22Rv1 (cell line): ENCODE measurements around the gene TRIM26.
"Not testable (repeated sequence)": the region's sequence is repeated elsewhere in the genome, so short reads cannot be mapped to it uniquely, and the experiment has no call there.

Source experiments
- H3K27ac ChIP-seq: fragments of 450-650 bp; 2 replicates; pipeline ENCODE4 v1.5.1; 2017
- CTCF ChIP-seq: fragments of 450-650 bp; IDR thresholded peaks from 2 replicates; pipeline ENCODE4 v1.5.1; 2017; ENCODE audit warnings: mild to moderate bottlenecking
- ZFX ChIP-seq: fragments of 450-650 bp; IDR thresholded peaks from 2 replicates; pipeline ENCODE4 v1.6.1; 2017; ENCODE audit warnings: antibody characterized with exemption, borderline replicate concordance

Gene TRIM26

GRCh38 chr6:30168741-30169140 lies 44.5 kb downstream of the TRIM26 start:
- TF ChIP-seq ZFX, result no peak
- no peak for TF ChIP-seq CTCF
- no peak overlapping the region for H3K27ac ChIP-seq

DNA sequence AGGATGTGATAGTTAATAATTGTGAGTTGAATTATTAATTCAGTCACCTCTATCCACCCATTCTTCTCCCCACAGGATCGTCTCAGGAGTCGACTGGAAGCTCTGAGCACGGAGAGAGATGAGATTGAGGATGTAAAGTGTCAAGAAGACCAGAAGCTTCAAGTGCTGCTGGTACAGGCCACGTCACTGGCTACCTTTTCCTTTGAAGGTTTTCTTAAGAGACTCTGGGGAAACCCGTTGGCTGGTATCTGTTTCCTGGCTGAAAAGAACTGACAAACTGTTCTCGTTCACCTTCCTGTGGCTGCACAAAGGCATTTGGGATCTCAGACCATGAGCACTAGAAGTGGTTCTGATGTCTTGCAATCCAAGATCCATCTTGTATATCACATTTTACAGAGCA lies 46.1 kb downstream of the TRIM26 start:
- no peak overlapping the region for H3K27ac ChIP-seq
- TF ChIP-seq ZFX (no peak), CTCF (no peak)

DNA sequence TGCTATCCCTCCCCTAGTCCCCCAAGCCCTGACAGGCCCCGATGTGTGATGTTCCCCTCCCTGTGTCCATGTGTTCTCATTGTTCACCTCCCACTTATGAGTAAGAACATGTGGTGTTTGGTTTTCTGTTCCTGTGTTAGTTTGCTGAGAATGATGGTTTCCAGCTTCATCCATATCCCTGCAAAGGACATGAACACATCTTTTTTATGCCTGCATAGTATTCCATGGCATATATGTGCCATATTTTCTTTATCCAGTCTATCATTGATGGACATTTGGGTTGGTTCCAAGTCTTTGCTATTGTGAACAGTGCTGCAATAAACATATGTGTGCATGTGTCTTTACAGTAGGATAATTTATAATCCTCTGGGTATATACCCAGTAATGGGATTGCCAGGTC lies 48.0 kb downstream of the TRIM26 start:
- not testable (repeated sequence) for H3K27ac ChIP-seq

GRCh38 chr6:30164714-30165113 lies 48.5 kb downstream of the TRIM26 start:
- TF ChIP-seq CTCF, result no peak
- no peak for TF ChIP-seq ZFX
- no peak overlapping the region for H3K27ac ChIP-seq

- no peak for TF ChIP-seq CTCF
- TF ChIP-seq ZFX, result no peak
Observed at GRCh38 chr6:30163918-30164654, 49.1 kb downstream of the TRIM26 start.

GRCh38 chr6:30163090-30163917 lies 49.9 kb downstream of the TRIM26 start, which contains the start of gene TRIM15:
TRIM15 (plus strand) TSS chr6:30163546; CDS start chr6:30163685, 139 bp downstream.
- TF ChIP-seq CTCF, result no peak
- no peak for TF ChIP-seq ZFX
- peak within 1 kb of the TSS; percentile 36 for H3K27ac ChIP-seq

More at GRCh38 chr6:30163918-30164654, 49.1 kb downstream of the TRIM26 start:
- H3K27ac ChIP-seq, result peak overlapping the region; percentile 36; the same call in 1 of the 2 replicates

- TF ChIP-seq ZFX (no peak), CTCF (no peak)
- peak overlapping the region; percentile 36; the same call in 1 of the 2 replicates for H3K27ac ChIP-seq
Observed at GRCh38 chr6:30162265-30163089, 50.7 kb downstream of the TRIM26 start.
